GM12801 (cell line): ENCODE data around the gene SKI.

Experiments used
- TF ChIP-seq, protein P1 (sequence below): IDR thresholded peaks from one replicate; pipeline ENCODE4 v1.5.1; 2011; ENCODE audit warnings: control low read depth; ENCODE audit not compliant: insufficient read length; ENCODE audit errors: extremely low read depth

Gene SKI

DNA sequence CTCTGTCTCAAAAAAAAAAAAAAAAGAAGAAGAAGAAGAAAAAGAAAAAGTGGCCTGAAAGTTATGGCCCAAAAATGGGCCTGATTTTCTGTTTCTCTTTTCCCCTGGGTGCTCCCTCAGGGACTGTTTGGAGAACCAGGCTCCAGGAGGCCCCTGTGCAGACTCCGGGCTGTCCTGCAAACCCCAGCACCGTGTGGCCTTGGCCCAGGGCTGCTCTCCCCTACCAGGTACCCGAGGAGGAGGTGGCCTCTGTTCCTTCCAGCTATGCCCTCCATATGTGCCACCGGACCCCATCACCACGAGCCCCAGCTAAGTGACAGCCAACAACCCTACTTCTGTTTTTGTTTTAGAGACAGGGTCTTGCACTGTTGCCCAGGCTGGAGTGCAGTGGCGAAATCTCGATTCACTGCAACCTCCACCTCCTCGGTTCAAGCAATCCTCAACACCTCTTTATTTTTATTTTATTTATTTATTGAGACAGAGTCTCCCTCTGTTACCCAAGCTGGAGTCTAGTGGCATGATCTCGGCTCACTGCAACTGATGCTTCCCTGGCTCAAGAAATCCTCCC is 26.0 kb upstream of the SKI start:
- TF ChIP-seq, protein P1, sequence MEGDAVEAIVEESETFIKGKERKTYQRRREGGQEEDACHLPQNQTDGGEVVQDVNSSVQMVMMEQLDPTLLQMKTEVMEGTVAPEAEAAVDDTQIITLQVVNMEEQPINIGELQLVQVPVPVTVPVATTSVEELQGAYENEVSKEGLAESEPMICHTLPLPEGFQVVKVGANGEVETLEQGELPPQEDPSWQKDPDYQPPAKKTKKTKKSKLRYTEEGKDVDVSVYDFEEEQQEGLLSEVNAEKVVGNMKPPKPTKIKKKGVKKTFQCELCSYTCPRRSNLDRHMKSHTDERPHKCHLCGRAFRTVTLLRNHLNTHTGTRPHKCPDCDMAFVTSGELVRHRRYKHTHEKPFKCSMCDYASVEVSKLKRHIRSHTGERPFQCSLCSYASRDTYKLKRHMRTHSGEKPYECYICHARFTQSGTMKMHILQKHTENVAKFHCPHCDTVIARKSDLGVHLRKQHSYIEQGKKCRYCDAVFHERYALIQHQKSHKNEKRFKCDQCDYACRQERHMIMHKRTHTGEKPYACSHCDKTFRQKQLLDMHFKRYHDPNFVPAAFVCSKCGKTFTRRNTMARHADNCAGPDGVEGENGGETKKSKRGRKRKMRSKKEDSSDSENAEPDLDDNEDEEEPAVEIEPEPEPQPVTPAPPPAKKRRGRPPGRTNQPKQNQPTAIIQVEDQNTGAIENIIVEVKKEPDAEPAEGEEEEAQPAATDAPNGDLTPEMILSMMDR = no peak

DNA sequence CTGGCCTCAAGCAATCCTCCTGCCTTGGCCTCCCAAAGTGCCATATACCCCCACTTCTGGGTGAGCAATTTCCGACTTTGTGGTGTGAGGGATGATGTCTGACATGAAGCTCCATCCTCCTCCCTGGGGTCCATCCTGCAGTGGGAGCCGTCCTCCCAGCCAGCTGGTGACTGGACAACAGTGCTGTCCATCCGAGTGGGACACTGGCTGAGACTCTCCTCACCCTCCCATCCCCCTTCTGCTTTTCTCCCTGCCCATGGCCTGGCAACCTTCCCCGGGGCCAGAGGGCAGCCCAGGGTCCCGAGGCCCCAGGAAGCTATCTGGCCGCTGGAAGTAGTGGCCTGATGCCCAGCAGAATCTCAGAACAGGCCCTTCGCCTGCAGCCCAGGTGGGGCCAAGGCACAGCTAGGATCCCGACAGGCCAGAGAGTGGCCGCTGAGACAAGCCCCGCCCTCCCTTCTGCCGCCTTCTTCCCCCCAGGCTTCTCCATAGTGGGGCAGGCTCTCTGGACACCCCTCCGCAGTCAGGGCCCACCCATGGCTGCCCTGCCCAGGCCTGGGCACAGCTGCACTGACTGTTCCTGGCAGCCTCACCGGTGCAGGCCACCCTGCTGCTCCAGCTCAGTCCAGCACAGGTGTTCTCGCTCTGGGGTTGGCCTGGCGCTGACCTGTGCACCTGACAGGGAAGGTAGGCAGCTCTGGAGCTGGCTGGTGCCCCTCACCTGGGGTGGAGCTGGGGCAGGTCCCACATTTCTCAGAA is 25.1 kb upstream of the SKI start:
- TF ChIP-seq, protein P1 = no peak

DNA sequence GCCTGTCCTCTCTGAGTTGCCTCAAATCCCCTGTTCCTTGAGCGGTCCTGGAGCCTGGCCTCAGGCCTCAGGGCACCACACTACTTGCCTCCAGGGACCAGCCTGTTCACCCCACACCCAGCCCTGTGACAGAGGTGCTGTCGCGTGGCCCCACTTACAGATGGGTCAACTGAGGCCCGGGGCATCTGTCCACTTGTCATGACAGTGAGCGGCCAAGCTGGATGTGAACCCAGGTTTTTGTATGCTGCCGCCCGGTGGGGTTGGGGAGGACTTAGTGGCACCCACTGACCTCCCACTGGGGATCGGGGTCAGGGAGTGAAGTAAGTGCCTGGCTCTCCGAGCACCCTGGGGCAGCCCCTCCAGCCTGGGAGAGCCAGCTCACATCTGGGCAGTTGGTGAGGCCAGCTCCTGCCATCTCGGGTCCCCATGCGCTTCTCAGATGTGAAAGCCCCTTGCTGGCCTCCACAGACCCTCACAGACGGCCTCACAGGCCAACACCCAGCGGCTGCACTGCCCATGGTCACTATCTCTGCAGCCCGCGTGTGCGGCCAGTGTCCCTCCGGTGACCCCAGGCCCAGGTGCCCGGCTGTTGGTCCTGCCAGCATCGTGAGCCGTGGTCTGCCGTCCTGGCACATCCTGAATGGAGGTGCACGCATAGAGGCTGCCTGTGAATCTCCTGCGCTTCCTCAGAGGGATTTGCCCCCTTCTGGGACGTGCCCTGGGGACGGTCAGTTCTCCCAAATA is 24.3 kb upstream of the SKI start:
- TF ChIP-seq, protein P1 = no peak

DNA sequence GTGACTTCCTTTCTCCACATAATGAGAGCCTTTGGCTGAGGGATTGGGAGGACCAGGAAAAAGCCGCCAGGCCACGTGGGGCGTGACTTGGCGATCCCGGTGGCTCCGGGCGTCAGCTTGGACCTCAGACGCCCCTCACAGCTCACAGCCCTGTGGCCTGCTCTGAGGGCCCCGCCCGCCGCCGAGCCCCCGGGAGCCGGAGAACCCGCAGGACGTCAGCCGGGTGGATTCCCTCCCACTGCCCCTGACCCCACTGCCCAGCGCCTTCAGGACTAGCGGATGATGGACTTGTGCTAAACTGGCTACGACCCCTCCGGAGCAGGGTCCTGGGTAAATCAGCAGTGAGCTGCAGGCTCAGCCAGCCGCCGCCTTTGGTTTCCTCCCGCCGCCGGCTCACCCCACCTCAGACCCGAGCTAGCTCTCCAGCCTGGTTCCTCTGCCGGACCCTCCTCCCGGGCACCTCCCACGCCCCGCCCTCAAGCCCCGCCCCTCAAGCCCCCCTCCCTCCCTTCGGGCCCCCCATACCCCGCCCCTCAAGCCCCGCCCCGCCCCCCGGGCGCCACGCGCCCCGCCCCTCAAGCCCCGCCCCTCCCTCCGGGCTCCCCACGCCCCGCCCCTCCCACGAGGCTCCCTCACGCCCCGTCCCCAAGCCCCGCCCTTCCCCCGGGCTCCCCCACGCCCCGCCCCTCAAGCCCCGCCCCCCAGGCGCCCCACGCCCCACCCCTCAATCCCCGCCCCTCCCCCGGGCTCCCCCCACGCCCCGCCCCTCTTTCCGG is 23.5 kb upstream of the SKI start:
- TF ChIP-seq, protein P1 = no peak

DNA sequence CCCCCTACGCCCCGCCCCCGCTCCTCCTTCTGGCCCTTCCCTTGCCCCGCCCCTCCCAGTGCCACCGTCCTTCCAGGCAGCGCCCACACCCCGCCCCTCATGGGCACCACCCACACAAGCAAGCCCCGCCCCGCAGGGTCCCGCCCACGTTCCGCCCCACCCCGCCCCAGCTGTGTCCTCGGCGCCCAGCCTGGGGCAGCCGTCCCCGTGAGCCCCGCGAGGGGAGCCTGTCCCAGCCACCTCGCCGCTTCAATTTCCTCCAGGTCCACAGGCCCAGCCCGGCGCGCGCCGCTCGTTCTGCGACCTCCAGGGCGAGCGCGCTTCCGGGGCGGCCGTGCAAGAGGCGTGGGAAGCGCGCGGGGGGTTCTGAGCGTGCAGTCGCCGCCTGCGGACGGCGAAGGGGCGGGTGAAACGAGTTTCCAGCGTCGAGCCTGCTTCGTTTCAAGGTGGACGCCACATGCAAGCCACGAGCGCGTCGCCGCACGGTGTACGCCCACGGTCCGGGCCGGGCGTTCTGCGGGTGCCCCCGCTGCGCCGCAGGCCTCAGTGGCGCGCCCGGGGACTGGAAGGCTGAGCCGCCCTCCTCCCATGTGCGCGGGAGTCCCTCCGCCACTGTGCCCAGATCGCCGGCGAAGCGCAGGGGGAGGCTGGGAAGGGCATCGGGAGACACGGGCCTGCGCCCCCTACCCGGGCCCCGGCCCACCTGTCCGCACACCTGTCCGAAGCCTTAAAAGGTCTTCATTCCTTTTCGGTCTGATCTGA is 22.7 kb upstream of the SKI start:
- TF ChIP-seq, protein P1 = no peak

DNA sequence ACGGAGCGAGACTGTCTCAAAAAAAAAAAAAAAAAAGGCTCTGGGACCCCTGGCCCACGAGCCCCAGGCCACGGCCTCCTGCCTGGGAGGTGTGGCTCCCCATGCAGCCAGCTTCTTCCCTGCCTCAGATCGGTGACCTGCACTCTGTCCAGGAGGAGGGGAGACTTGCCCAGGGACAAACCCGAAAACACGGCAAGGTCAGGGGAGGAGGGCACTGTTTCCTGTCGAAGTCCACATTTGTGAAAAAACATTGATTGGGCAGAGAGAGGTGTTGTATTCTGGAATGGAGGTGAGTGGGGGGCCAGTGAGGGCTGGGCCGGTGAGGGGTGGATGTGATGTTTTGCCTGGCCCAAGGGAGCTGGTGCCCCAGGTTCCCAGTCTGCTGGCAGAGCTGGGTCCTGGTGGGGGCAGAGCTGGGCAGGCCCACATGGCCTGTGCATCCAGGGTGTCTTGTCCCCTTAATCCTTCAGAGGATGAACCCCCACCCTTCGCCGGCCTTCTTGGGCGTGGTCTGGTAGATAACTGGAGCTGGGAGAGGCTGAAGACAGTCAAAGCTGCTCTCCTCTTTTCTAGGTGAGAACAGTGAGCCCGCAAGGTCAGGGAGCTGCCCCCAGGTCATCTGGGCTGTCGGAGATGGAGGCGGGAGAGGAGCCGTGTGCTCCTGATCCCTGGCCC is 21.2 kb upstream of the SKI start:
- TF ChIP-seq, protein P1 = no peak
